ENCODE results near the gene PKLR.
A peak's percentile ranks its signal among the peaks of the same experiment; 100 is the strongest.

Gene PKLR

DNA sequence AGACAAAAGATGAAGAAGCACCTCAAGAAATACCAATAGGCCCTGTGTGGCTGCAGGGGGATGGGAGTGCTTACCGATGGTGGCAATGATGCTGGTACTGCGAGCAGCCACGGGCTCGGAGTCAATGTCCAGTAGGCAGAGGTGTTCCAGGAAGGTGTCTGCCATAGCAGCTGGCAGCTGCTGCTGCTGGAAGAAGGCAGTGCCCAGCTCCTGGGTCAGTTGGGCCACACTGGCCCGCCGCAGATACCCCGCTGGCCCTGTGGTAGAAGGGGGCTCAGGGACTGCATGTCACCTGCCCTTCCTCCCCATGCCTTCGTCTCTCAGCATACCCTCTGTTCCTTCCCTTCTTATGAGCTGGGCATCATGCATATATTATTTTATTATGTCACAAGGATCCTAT lies 1.2 kb downstream of the PKLR start:
- Histone ChIP-seq H3K4me1 (ENCODE audit: low read length) (peaks cover 15% of the 10 kb centered on the region), H3K4me3 (ENCODE audit: low read length) (no peak overlapping the region), H3K27me3 (replicated peaks; ENCODE audit: insufficient read depth, low read length) (no peaks in the 10 kb centered on the region), H3F3A (ENCODE audit: insufficient read depth, low read length) (peaks cover 13% of the 10 kb centered on the region), H3K9me2 (replicated peaks; ENCODE audit: insufficient read depth, low read length) (no peaks in the 10 kb centered on the region), H3K79me2 (ENCODE audit: low read length) (no peaks in the 10 kb centered on the region), H2AFZ (ENCODE audit: low read length) (no peak overlapping the region), H3K27ac (ENCODE audit: low read length) (no peak overlapping the region), H3K36me3 (replicated peaks; ENCODE audit: insufficient read depth, low read length) (no peaks in the 10 kb centered on the region), H3K4me2 (ENCODE audit: low read depth, low read length) (no peak overlapping the region), H3K9ac (ENCODE audit: low read length) (no peak overlapping the region), H4K20me1 (ENCODE audit: insufficient read depth, low read length) (no peaks in the 10 kb centered on the region), H3K9me3 (replicated peaks; ENCODE audit: insufficient read depth, low read length) (no peaks in the 10 kb centered on the region)
- no peak for TF ChIP-seq EZH2 (optimal IDR thresholded peaks at IDR 0.05; ENCODE audit: low read depth, low read length)
- TF ChIP-seq, protein P1, sequence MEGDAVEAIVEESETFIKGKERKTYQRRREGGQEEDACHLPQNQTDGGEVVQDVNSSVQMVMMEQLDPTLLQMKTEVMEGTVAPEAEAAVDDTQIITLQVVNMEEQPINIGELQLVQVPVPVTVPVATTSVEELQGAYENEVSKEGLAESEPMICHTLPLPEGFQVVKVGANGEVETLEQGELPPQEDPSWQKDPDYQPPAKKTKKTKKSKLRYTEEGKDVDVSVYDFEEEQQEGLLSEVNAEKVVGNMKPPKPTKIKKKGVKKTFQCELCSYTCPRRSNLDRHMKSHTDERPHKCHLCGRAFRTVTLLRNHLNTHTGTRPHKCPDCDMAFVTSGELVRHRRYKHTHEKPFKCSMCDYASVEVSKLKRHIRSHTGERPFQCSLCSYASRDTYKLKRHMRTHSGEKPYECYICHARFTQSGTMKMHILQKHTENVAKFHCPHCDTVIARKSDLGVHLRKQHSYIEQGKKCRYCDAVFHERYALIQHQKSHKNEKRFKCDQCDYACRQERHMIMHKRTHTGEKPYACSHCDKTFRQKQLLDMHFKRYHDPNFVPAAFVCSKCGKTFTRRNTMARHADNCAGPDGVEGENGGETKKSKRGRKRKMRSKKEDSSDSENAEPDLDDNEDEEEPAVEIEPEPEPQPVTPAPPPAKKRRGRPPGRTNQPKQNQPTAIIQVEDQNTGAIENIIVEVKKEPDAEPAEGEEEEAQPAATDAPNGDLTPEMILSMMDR (IDR thresholded peaks at IDR 0.05; ENCODE audit: low read length) = no peak
- TF ChIP-seq EZH2phosphoT487 (IDR thresholded peaks at IDR 0.05; ENCODE audit: low read length) = no peak
- no peak for DNase-seq

DNA sequence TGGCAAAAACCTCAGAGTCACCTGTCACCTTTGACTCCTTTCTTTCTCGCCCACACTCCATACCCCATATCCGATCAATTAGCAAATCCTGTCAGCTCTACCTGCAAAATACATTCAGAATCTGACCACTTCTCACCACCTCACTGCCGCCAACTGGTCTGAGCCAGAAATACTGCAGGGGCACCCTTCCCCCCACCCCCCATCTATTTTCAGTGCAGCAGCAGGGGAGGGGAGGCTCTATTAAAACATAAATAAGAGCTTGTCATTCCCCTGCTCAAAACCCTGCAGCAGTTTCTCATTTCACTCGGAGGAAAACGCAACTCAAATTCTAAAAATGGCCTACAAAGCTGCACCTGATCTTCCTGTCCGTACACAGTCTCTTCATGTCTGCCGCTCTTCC lies 3.9 kb downstream of the PKLR start:
- peak overlapping the region; percentile 80 for H3K4me2 ChIP-seq (ENCODE audit: low read depth, low read length)
- no peaks in the 10 kb centered on the region for H3K9me3 ChIP-seq (replicated peaks; ENCODE audit: insufficient read depth, low read length)
- no peaks in the 10 kb centered on the region for H3K36me3 ChIP-seq (replicated peaks; ENCODE audit: insufficient read depth, low read length)
- peak overlapping the region; percentile 37 for H3K4me3 ChIP-seq (ENCODE audit: low read length)
- 0 out of 2 replicates have a peak, but pooled peaks cover 6% of the 10 kb centered on the region for H3K27me3 ChIP-seq (replicated peaks; ENCODE audit: insufficient read depth, low read length)
- H4K20me1 ChIP-seq (ENCODE audit: insufficient read depth, low read length) = no peaks in the 10 kb centered on the region
- peak overlapping the region; percentile 71 for H2AFZ ChIP-seq (ENCODE audit: low read length)
- peak; percentile 83 for DNase-seq
- peak overlapping the region; percentile 37; the same call in 1 of the 2 replicates for H3K9ac ChIP-seq (ENCODE audit: low read length)
- TF ChIP-seq EZH2 (optimal IDR thresholded peaks at IDR 0.05; ENCODE audit: low read depth, low read length) (no peak), EZH2phosphoT487 (IDR thresholded peaks at IDR 0.05; ENCODE audit: low read length) (no peak)
- TF ChIP-seq, protein P1 (IDR thresholded peaks at IDR 0.05; ENCODE audit: low read length) = peak; percentile 28; the same call in 1 of the 2 replicates
- H3K9me2 ChIP-seq (replicated peaks; ENCODE audit: insufficient read depth, low read length) = no peaks in the 10 kb centered on the region
- peaks cover 13% of the 10 kb centered on the region for H3F3A ChIP-seq (ENCODE audit: insufficient read depth, low read length)
- H3K27ac ChIP-seq (ENCODE audit: low read length) = peak overlapping the region; percentile 68
- no peaks in the 10 kb centered on the region for H3K79me2 ChIP-seq (ENCODE audit: low read length)
- peaks cover 15% of the 10 kb centered on the region for H3K4me1 ChIP-seq (ENCODE audit: low read length)

DNA sequence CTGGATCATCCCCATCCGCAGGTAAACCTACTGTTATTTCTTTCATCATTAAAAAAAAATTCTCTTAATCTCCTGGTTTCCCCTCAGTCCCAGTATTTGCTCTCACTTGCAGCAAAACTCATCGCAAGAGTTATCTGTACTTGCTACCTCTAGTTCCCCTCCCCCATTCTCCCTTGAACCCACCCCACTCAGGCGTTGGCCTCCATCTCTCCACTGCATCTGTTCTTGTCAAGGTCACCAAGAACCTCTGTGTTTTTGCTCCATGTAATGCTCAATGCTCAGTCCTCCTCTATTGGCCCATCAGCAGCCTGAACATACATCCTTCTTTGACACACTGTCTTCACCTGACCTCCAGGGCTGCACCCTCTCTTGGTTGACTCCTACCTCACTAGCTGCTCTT lies 4.6 kb downstream of the PKLR start:
- Histone ChIP-seq H3K4me1 (ENCODE audit: low read length) (peaks cover 15% of the 10 kb centered on the region), H3K4me3 (ENCODE audit: low read length) (no peak overlapping the region), H3K4me2 (ENCODE audit: low read depth, low read length) (peak overlapping the region; percentile 80), H3K9ac (ENCODE audit: low read length) (no peak overlapping the region; the same call in 1 of the 2 replicates), H3F3A (ENCODE audit: insufficient read depth, low read length) (peaks cover 13% of the 10 kb centered on the region), H3K9me3 (replicated peaks; ENCODE audit: insufficient read depth, low read length) (no peaks in the 10 kb centered on the region), H3K36me3 (replicated peaks; ENCODE audit: insufficient read depth, low read length) (no peaks in the 10 kb centered on the region), H3K79me2 (ENCODE audit: low read length) (no peaks in the 10 kb centered on the region), H3K27me3 (replicated peaks; ENCODE audit: insufficient read depth, low read length) (0 out of 2 replicates have a peak, but pooled peaks cover 6% of the 10 kb centered on the region), H3K27ac (ENCODE audit: low read length) (peak overlapping the region; percentile 68), H4K20me1 (ENCODE audit: insufficient read depth, low read length) (no peaks in the 10 kb centered on the region), H3K9me2 (replicated peaks; ENCODE audit: insufficient read depth, low read length) (no peaks in the 10 kb centered on the region), H2AFZ (ENCODE audit: low read length) (peak overlapping the region; percentile 71)
- no peak for TF ChIP-seq EZH2phosphoT487 (IDR thresholded peaks at IDR 0.05; ENCODE audit: low read length)
- TF ChIP-seq EZH2 (optimal IDR thresholded peaks at IDR 0.05; ENCODE audit: low read depth, low read length) = no peak
- TF ChIP-seq, protein P1 (IDR thresholded peaks at IDR 0.05; ENCODE audit: low read length) = no peak
- no peak for DNase-seq

Measured in MM.1S (cell line).